H1 (cell line): ENCODE measurements around the gene PTH1R. TPM values are rescaled to one million over a fixed set of nuclear protein-coding genes. Genes with fewer than 3 reads are reported as not detected.
A peak's percentile ranks its signal among the peaks of the same experiment; 100 is the strongest.

ENCODE experiments used
- CTCF ChIA-PET: fragments of 300-600 bp; sonication (Branson Sonifier 250); formaldehyde crosslinking; loops from one replicate; lab custom pipeline; 2021; ENCODE audit not compliant: partially characterized antibody; lab: Charles Lee
- POLR2A ChIA-PET: fragments of 300-600 bp; sonication (Branson Sonifier 250); formaldehyde crosslinking; loops from one replicate; lab custom pipeline; 2021; ENCODE audit warnings: inconsistent platforms; ENCODE audit not compliant: partially characterized antibody; lab: Charles Lee
- DNase-seq, 2 experiments: peaks; one replicate each; pipeline versions ENCODE4 v3.0.0 to v3.0.0-alpha.2; 2010 to 2022; ENCODE audit warnings: low spot score in 2 of 2, low read depth in 1 of 2, mixed read lengths in 1 of 2
- FAIRE-seq: peaks from 2 replicates; lab custom pipeline; 2011; peaks lifted over from hg19 to GRCh38; lab: Jason Lieb, UNC
- H2AFZ ChIP-seq: 2 replicates; pipeline ENCODE4 v1.8.1; 2012; ENCODE audit warnings: low read length, inconsistent platforms
- H2AK5ac ChIP-seq: 2 replicates; pipeline ENCODE4 v1.6.1; 2013; ENCODE audit warnings: low read depth, low read length
- H2BK120ac ChIP-seq: replicated peaks from 2 replicates; pipeline ENCODE3; 2013; ENCODE audit warnings: low read depth, low read length, inconsistent platforms
- H2BK12ac ChIP-seq: 2 replicates; pipeline ENCODE4 v1.6.1; 2013; ENCODE audit warnings: low read depth, low read length
- H2BK15ac ChIP-seq: 2 replicates; pipeline ENCODE4 v1.6.1; 2013; ENCODE audit warnings: low read length
- H2BK20ac ChIP-seq: 2 replicates; pipeline ENCODE4 v1.6.1; 2013; ENCODE audit warnings: low read length
- H2BK5ac ChIP-seq: 2 replicates; pipeline ENCODE4 v1.6.1; 2013; ENCODE audit warnings: low read depth, low read length
- H3K14ac ChIP-seq: 2 replicates; pipeline ENCODE4 v1.6.1; 2013; ENCODE audit warnings: inconsistent platforms; ENCODE audit not compliant: insufficient read length
- H3K18ac ChIP-seq: 2 replicates; pipeline ENCODE4 v1.6.1; 2013; ENCODE audit warnings: low read length; ENCODE audit errors: extremely low read depth
- H3K23ac ChIP-seq: 2 replicates; pipeline ENCODE4 v1.6.1; 2013; ENCODE audit warnings: inconsistent platforms; ENCODE audit not compliant: insufficient read length
- H3K23me2 ChIP-seq: 2 replicates; pipeline ENCODE4 v1.6.1; 2013; ENCODE audit warnings: low read depth, low read length
- H3K27ac ChIP-seq: 2 replicates; pipeline ENCODE4 v1.6.1; 2011; ENCODE audit warnings: low read depth, low read length, inconsistent platforms
- H3K27me3 ChIP-seq, 4 experiments: replicated peaks in 1 of 4; 1 replicate in 1 of 4; 2 replicates in 3 of 4; pipeline versions ENCODE4 v1.6.1 to v1.8.1; 2011 to 2013; ENCODE audit warnings: low read length in 3 of 4, mild to moderate bottlenecking in 3 of 4, inconsistent platforms in 2 of 4, mixed read lengths in 2 of 4, moderate library complexity in 1 of 4; ENCODE audit not compliant: control insufficient read depth in 3 of 4, insufficient read depth in 3 of 4; ENCODE audit errors: extremely low read depth in 1 of 4
- H3K36me3 ChIP-seq, 4 experiments: 2 replicates each; pipeline versions ENCODE4 v1.6.1 to v1.8.1; 2011 to 2013; ENCODE audit warnings: mild to moderate bottlenecking in 4 of 4, low read length in 3 of 4, moderate library complexity in 2 of 4, control low read depth in 1 of 4, inconsistent platforms in 1 of 4; ENCODE audit not compliant: insufficient read depth in 4 of 4, control insufficient read depth in 2 of 4
- H3K4ac ChIP-seq: replicated peaks from 2 replicates; pipeline ENCODE3; 2013; ENCODE audit warnings: low read length, low read depth, mixed read lengths, inconsistent platforms; ENCODE audit not compliant: insufficient read length
- H3K4me1 ChIP-seq, 4 experiments: replicated peaks in 1 of 4; 1 replicate in 1 of 4; 2 replicates in 3 of 4; pipeline versions ENCODE4 v1.6.1 to v1.8.1; 2011 to 2013; ENCODE audit warnings: low read length in 3 of 4, inconsistent platforms in 2 of 4, mixed read lengths in 1 of 4; ENCODE audit not compliant: insufficient read depth in 4 of 4, control insufficient read depth in 3 of 4
- H3K4me2 ChIP-seq, 2 experiments: 2 replicates each; pipeline versions ENCODE4 v1.6.1 to v1.8.1; 2011 to 2013; ENCODE audit warnings: low read depth in 2 of 2, low read length in 2 of 2, control low read depth in 1 of 2, inconsistent platforms in 1 of 2, mild to moderate bottlenecking in 1 of 2; ENCODE audit not compliant: insufficient read depth in 1 of 2
- H3K4me3 ChIP-seq, 4 experiments: fragments of 200-600, 300-600 bp in 1 of 4; sonication (generic), shearing (Covaris generic), sonication (Bioruptor Twin) in 1 of 4; 2 replicates each; pipeline versions ENCODE4 v1.5.1 to v1.8.1; 2011 to 2016; ENCODE audit warnings: low read length in 4 of 4, low read depth in 3 of 4, control low read depth in 2 of 4, inconsistent platforms in 2 of 4, mild to moderate bottlenecking in 2 of 4, mixed read lengths in 1 of 4, moderate library complexity in 1 of 4; ENCODE audit not compliant: insufficient read depth in 2 of 4; ENCODE audit errors: extremely low read depth in 1 of 4
- H3K56ac ChIP-seq: replicated peaks from 2 replicates; pipeline ENCODE3; 2013; ENCODE audit warnings: low read depth, mild to moderate bottlenecking, mixed read lengths, low read length, inconsistent platforms; ENCODE audit not compliant: insufficient read length
- H3K79me1 ChIP-seq: 2 replicates; pipeline ENCODE4 v1.6.1; 2013; ENCODE audit warnings: low read depth, low read length, control low read depth
- H3K79me2 ChIP-seq, 2 experiments: 2 replicates each; pipeline versions ENCODE4 v1.6.1 to v1.8.1; 2012 to 2013; ENCODE audit warnings: low read length in 2 of 2, mild to moderate bottlenecking in 2 of 2, inconsistent platforms in 1 of 2; ENCODE audit not compliant: insufficient read depth in 2 of 2, control insufficient read depth in 1 of 2
- H3K9ac ChIP-seq, 4 experiments: replicated peaks in 1 of 4; 1 replicate in 1 of 4; 2 replicates in 3 of 4; pipeline versions ENCODE4 v1.6.1 to v1.8.1; 2011 to 2013; ENCODE audit warnings: low read depth in 3 of 4, low read length in 3 of 4, control low read depth in 2 of 4, mild to moderate bottlenecking in 2 of 4, moderate library complexity in 2 of 4, inconsistent platforms in 1 of 4; ENCODE audit errors: extremely low read depth in 1 of 4
- H3K9me3 ChIP-seq, 2 experiments: 2 replicates each; pipeline versions ENCODE4 v1.6.1 to v1.8.1; 2012 to 2013; ENCODE audit warnings: mild to moderate bottlenecking in 2 of 2, moderate library complexity in 2 of 2, control low read depth in 1 of 2, inconsistent platforms in 1 of 2, low read depth in 1 of 2, low read length in 1 of 2, mixed read lengths in 1 of 2; ENCODE audit not compliant: insufficient read depth in 2 of 2
- H4K20me1 ChIP-seq, 2 experiments: replicated peaks in 1 of 2; 2 replicates each; pipeline versions ENCODE3 to v1.8.1; 2011 to 2013; ENCODE audit warnings: inconsistent platforms in 2 of 2, low read length in 2 of 2, mild to moderate bottlenecking in 1 of 2; ENCODE audit not compliant: insufficient read depth in 2 of 2, control insufficient read depth in 1 of 2
- H4K5ac ChIP-seq: 2 replicates; pipeline ENCODE4 v1.6.1; 2013; ENCODE audit warnings: low read length, low read depth, mixed read lengths, inconsistent platforms; ENCODE audit not compliant: insufficient read length
- H4K8ac ChIP-seq: 2 replicates; pipeline ENCODE4 v1.8.0; 2013; ENCODE audit warnings: mild to moderate bottlenecking, moderate library complexity, low read length, inconsistent platforms; ENCODE audit not compliant: insufficient read depth; ENCODE audit errors: extremely low read depth
- H4K91ac ChIP-seq: replicated peaks from 2 replicates; pipeline ENCODE3; 2013; ENCODE audit warnings: low read length, mixed read lengths, inconsistent platforms; ENCODE audit not compliant: insufficient read length
- BCL11A ChIP-seq, 2 experiments: IDR thresholded peaks; one replicate each; pipeline ENCODE4 v1.6.1; 2011; ENCODE audit warnings: low read depth in 2 of 2, low read length in 2 of 2, mild to moderate bottlenecking in 2 of 2
- BRCA1 ChIP-seq: IDR thresholded peaks from 2 replicates; pipeline ENCODE4 v1.6.1; 2012; ENCODE audit warnings: low read depth, low read length, improper control_type of control experiment
- CEBPB ChIP-seq: IDR thresholded peaks from 2 replicates; pipeline ENCODE4 v1.6.1; 2012; ENCODE audit warnings: low read depth, low read length
- CREB1 ChIP-seq: IDR thresholded peaks from 2 replicates; pipeline ENCODE4 v1.6.1; 2012; ENCODE audit warnings: inconsistent platforms
- EGR1 ChIP-seq: IDR thresholded peaks from 2 replicates; pipeline ENCODE4 v1.6.1; 2011; ENCODE audit warnings: low read depth, low read length, borderline replicate concordance
- EZH2 ChIP-seq: fragments of 200-600 bp; sonication (generic); IDR thresholded peaks from 2 replicates; pipeline ENCODE4 v1.7.1; 2012; ENCODE audit warnings: low read depth, mild to moderate bottlenecking, moderate library complexity, low read length, inconsistent platforms; ENCODE audit not compliant: severe bottlenecking
- FOSL1 ChIP-seq: IDR thresholded peaks from 2 replicates; pipeline ENCODE4 v1.6.1; 2011; ENCODE audit warnings: mild to moderate bottlenecking, low read depth, low read length, moderate library complexity; ENCODE audit not compliant: insufficient read depth
- GTF2F1 ChIP-seq: IDR thresholded peaks from 2 replicates; pipeline ENCODE4 v1.6.1; 2012; ENCODE audit warnings: low read depth, low read length, improper control_type of control experiment, borderline replicate concordance
- KDM1A ChIP-seq: fragments of 200-600, 300-600 bp; sonication (generic); IDR thresholded peaks from 2 replicates; pipeline ENCODE4 v1.7.1; 2016; ENCODE audit warnings: mild to moderate bottlenecking, low read length, borderline replicate concordance
- RBBP5 ChIP-seq: IDR thresholded peaks from 2 replicates; pipeline ENCODE4 v1.7.1; 2012; ENCODE audit warnings: low read depth, mild to moderate bottlenecking, inconsistent platforms, low read length, moderate library complexity, borderline replicate concordance
- RXRA ChIP-seq: IDR thresholded peaks from 2 replicates; pipeline ENCODE4 v1.6.1; 2011; ENCODE audit warnings: low read depth, mild to moderate bottlenecking, low read length, moderate library complexity; ENCODE audit not compliant: insufficient read depth
- YY1 ChIP-seq: IDR thresholded peaks from 2 replicates; pipeline ENCODE4 v1.6.1; 2011; ENCODE audit warnings: low read depth, mild to moderate bottlenecking, low read length
- WGBS, 2 experiments: shearing (Covaris generic) in 1 of 2; methylation state at CpG; one replicate each; pipeline versions ENCODE4 v1.1.6 to v1.1.7; 2013 to 2015; ENCODE audit warnings: low lambda C conversion rate in 2 of 2, mixed read lengths in 2 of 2, inconsistent platforms in 1 of 2, low coverage in 1 of 2, missing lambda C conversion rate in 1 of 2; ENCODE audit not compliant: insufficient replicate concordance in 2 of 2, insufficient coverage in 1 of 2, insufficient read length in 1 of 2; ENCODE audit errors: extremely low coverage in 1 of 2, missing lambda C conversion rate in 1 of 2; 5-methylcytosine and 5-hydroxymethylcytosine counted together
- polyA plus RNA-seq, 7 experiments: library from polyadenylated mRNA; depleted of rRNA in 3 of 7; stranded (reverse) in 5 of 7; unstranded in 2 of 7; fragments of >200 nt in 5 of 7; fragments of 200-250 nt in 2 of 7; gene quantifications; 1 replicate in 5 of 7; 2 replicates in 1 of 7; 4 replicates in 1 of 7; pipeline versions ENCODE4 v1.2.1 to v1.2.3, GENCODE V29; 2011 to 2013; ENCODE audit warnings: missing spikeins in 2 of 7, mixed read lengths in 2 of 7
- total RNA-seq: library from RNA; stranded (reverse); fragmentation: NEBNext Ultra II Directional; extraction: Animal tissue kit (Norgen Biotek cat#: 25700); gene quantifications from 2 replicates; pipeline ENCODE4 v1.2.1, GENCODE V29; 2021

Gene PTH1R
- total and polyA plus RNA-seq, 2 of the 8 experiments (the other 6 are each of a cell fraction or from before 2014, with no cell fraction given): 0.57 to 1.5 TPM

DNA sequence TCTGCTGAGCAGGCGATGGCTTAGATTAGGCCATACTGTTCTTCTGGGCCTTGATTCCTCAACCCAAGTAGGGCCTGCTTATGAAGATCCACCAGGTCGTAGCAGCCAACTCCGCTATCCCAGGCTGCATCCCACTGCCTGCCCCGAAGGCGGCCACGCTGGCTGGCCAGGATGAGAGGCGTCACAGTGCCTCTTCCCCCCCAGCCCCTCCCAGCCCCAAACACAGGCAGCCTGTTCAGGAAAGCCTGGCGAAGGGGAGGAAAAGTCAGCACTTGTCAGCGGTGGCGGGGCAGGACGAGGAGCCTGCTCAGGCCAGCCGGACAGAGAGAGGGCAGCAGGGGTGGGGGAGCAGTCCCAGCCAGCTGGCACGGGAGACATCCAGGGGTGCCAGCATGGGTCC, 11.2 kb downstream of the PTH1R start:
- Histone ChIP-seq H3K4me3 (no peak overlapping the region), H3K23me2 (peaks cover 4% of the 10 kb centered on the region; the same call in 1 of the 2 replicates), H3K9ac (no peak overlapping the region), H2BK120ac (no peak overlapping the region), H3K27me3 (peaks cover 39 to 82% (median 73%) of the 10 kb centered on the region in 4 experiments), H3K9me3 (no peaks in the 10 kb centered on the region), H4K20me1 (peaks cover 3 to 13% of the 10 kb centered on the region in 2 experiments), H3K36me3 (no peaks in the 10 kb centered on the region), H2BK12ac (peak overlapping the region; percentile 75; the same call in 1 of the 2 replicates), H2AFZ (no peak overlapping the region), H4K5ac (no peak overlapping the region), H3K14ac (no peak overlapping the region), H3K4me1 (peaks cover 4 to 30% (median 19%) of the 10 kb centered on the region in 4 experiments), H2BK5ac (peak overlapping the region; percentile 39; the same call in 1 of the 2 replicates), H3K18ac (no peak overlapping the region; the same call in none of the 2 replicates), H4K91ac (peak overlapping the region; percentile 69), H3K79me2 (no peaks in the 10 kb centered on the region), H2BK15ac (peak overlapping the region; percentile 81; the same call in 1 of the 2 replicates), H2AK5ac (no peak overlapping the region), H2BK20ac (no peak overlapping the region), H3K79me1 (no peaks in the 10 kb centered on the region), H4K8ac (no peak overlapping the region; the same call in 1 of the 2 replicates), H3K4me2 (peak overlapping the region in 1 of 2 experiments; percentile 34; a peak in 2 of 4 replicates), H3K56ac (no peak overlapping the region), H3K4ac (peak overlapping the region; percentile 21), H3K23ac (no peak overlapping the region), H3K27ac (no peak overlapping the region)
- 88% methylated on average over 4 of the region's 13 CpGs; no CpG with 5 or more reads in 1 of the 2 experiments for WGBS, 2 experiments
- POLR2A ChIA-PET: no interaction called here
- no peak for DNase-seq
- CTCF ChIA-PET: interaction anchor here (0.8 to 13.1 kb wide), 15 partner anchors 7 to 439 kb away, joined by 3 to 88 read pairs (median 4); partner anchors contain the start of gene PTH1R
- no peak for FAIRE-seq
- TF ChIP-seq GTF2F1: no peak
- TF ChIP-seq RXRA: no peak
- no peak for TF ChIP-seq YY1
- TF ChIP-seq EZH2: no peak
- TF ChIP-seq CEBPB: no peak
- TF ChIP-seq RBBP5: no peak
- TF ChIP-seq BRCA1: no peak
- no peak for TF ChIP-seq CREB1
- no peak for TF ChIP-seq FOSL1
- TF ChIP-seq KDM1A: no peak
- TF ChIP-seq EGR1: no peak
- no peak for TF ChIP-seq BCL11A (IDR thresholded peaks at IDR 0.05; ENCODE audit: low read depth in 2 of 2, low read length in 2 of 2)
